ENCODE data around the gene ADAM15. TPM values are rescaled to one million over a fixed set of nuclear protein-coding genes. Genes with fewer than 3 reads are reported as not detected.

The ADAM15 gene
- total and polyA plus RNA-seq, 9 donors, result 17.0 to 149 (median 61.7) TPM

DNA sequence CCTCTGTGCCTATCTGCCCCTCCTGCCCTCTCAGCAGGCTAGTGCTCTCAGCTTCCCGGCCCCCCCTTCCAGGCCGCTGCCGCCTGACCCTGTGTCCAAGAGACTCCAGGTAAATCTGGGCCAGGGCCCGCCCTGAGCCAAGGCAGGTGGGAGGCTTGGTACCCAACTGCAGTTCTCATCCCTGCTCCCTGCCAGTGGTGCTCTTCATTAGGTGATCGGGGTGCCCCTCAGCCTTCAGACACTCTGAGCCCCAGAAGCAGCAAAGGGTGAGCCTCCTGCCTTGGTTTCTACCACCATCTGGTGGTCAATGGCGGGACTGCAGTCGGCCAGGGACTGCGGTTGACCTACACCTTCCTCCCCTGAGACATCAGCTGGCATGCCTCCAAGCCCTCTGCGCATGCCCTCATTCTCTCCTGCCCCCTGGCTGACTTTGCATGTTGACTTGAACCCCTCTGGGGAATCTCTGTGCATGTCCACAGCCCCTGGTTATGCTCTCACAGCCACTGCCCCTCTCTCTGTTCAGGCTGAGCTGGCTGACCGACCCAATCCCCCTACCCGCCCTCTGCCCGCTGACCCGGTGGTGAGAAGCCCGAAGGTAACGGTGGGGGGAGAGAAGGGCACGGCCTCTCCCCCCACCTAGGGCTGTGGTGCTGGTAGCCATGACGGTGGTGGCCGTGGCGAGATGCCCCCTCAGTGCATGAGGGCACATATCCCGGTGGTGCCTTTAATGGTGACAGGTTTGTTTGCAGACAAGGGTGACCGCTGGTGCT is 10.4 kb downstream of the ADAM15 start:
- DNase-seq, result peak; percentile 81 to 92 (median 90)
- H3K4me3 ChIP-seq, result no peak overlapping the region
- no peaks in the 10 kb centered on the region for H3K9me3 ChIP-seq
- intact Hi-C loops (cut with DNase I), result loop anchor here in 3 of 4 donors (2.0 to 10.0 kb wide), 3 partner anchors 21 to 277 kb away; partner anchors contain the start of gene PBXIP1 (in 2 of the 3)
- no peaks in the 10 kb centered on the region for H3K27me3 ChIP-seq
- no peaks in the 10 kb centered on the region for H3K36me3 ChIP-seq
- H3K4me1 ChIP-seq (ENCODE audit: insufficient read depth), result peaks cover 7% of the 10 kb centered on the region
- H3K27ac ChIP-seq, result no peak overlapping the region
- 26 to 30% (median 27%) methylated on average over 21 of the region's 21 CpGs for WGBS, 3 donors
- no peak for TF ChIP-seq POLR2A (IDR thresholded peaks at IDR 0.05)
- TF ChIP-seq, protein P1, sequence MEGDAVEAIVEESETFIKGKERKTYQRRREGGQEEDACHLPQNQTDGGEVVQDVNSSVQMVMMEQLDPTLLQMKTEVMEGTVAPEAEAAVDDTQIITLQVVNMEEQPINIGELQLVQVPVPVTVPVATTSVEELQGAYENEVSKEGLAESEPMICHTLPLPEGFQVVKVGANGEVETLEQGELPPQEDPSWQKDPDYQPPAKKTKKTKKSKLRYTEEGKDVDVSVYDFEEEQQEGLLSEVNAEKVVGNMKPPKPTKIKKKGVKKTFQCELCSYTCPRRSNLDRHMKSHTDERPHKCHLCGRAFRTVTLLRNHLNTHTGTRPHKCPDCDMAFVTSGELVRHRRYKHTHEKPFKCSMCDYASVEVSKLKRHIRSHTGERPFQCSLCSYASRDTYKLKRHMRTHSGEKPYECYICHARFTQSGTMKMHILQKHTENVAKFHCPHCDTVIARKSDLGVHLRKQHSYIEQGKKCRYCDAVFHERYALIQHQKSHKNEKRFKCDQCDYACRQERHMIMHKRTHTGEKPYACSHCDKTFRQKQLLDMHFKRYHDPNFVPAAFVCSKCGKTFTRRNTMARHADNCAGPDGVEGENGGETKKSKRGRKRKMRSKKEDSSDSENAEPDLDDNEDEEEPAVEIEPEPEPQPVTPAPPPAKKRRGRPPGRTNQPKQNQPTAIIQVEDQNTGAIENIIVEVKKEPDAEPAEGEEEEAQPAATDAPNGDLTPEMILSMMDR (IDR thresholded peaks at IDR 0.05), result peak; percentile 96 to 97 (median 97)

DNA sequence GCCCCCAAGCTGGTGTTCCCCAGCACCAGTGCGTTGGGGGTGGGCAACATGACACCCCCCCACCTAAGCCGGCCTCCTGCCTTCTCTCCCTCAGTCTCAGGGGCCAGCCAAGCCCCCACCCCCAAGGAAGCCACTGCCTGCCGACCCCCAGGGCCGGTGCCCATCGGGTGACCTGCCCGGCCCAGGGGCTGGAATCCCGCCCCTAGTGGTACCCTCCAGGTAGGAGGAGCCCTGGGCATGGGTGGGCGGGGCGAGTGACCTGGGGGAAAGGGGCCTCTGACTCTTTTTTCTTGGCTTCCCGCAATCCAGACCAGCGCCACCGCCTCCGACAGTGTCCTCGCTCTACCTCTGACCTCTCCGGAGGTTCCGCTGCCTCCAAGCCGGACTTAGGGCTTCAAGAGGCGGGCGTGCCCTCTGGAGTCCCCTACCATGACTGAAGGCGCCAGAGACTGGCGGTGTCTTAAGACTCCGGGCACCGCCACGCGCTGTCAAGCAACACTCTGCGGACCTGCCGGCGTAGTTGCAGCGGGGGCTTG is 11.1 kb downstream of the ADAM15 start:
- intact Hi-C loops (cut with DNase I), result loop anchor here in 3 of 4 donors (5.0 to 10.0 kb wide), 2 partner anchors 105 to 277 kb away; partner anchors contain the start of gene PBXIP1 (in 2 of the 3)
- no peaks in the 10 kb centered on the region for H3K27me3 ChIP-seq
- DNase-seq, result peak; percentile 23 to 59 (median 46)
- no peak overlapping the region for H3K4me3 ChIP-seq
- no peaks in the 10 kb centered on the region for H3K36me3 ChIP-seq
- no peaks in the 10 kb centered on the region for H3K9me3 ChIP-seq
- no peak overlapping the region for H3K27ac ChIP-seq
- peaks cover 7% of the 10 kb centered on the region for H3K4me1 ChIP-seq (ENCODE audit: insufficient read depth)
- 34 to 41% (median 35%) methylated on average over 26 to 29 of the region's 29 CpGs for WGBS, 3 donors
- no peak for TF ChIP-seq EP300 (IDR thresholded peaks at IDR 0.05)
- TF ChIP-seq POLR2A (IDR thresholded peaks at IDR 0.05), result no peak
- TF ChIP-seq, protein P1 (IDR thresholded peaks at IDR 0.05), result no peak

DNA sequence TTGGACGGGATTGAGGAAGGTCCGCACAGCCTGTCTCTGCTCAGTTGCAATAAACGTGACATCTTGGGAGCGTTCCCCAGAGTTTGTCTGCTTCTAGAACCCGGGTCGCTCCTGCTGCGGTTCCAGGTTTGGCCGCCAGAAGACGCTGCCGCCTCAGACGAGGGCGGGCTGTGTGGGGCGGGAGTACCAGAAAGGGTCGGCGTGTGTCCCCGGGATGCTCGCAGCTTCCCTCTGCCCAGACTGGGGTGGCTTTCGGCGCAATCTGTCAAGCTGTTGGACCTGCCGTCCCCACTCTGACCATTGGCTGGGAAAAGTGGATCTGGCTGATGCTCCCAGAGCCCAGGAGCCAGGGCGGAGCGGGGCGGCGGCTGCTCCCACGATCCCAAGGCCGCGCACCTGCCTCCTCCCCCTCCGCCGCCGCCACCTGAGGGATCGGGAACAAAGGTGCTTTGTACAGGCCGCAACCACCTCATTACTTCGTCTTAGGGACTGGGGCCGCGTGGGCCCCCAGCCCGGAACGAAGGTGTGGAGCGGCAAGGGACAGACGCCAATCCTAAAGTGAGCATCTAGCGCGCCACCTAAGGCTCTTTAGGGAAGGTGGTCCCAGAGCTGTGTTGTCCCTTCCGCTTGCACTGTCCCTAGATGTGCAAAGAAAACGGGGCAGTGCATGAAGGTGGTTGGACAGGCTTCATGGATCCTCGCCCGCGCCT is 11.7 kb downstream of the ADAM15 start:
- intact Hi-C loops (cut with DNase I), result loop anchor here in 3 of 4 donors (5.0 to 10.0 kb wide), 2 partner anchors 106 to 278 kb away; partner anchors contain the start of gene PBXIP1 (in 2 of the 3)
- Histone ChIP-seq H3K9me3 (no peaks in the 10 kb centered on the region), H3K36me3 (no peaks in the 10 kb centered on the region), H3K4me3 (peak overlapping the region; percentile 75), H3K27me3 (no peaks in the 10 kb centered on the region), H3K27ac (peak overlapping the region; percentile 71 to 81), H3K4me1 (ENCODE audit: insufficient read depth) (peaks cover 7% of the 10 kb centered on the region)
- peak in 4 of 5 donors; percentile 52 to 74 (median 68) for DNase-seq
- TF ChIP-seq POLR2A (IDR thresholded peaks at IDR 0.05), result no peak
- TF ChIP-seq, protein P1 (IDR thresholded peaks at IDR 0.05), result peak; percentile 32 to 60 (median 50)
- 4 to 8% (median 8%) methylated on average over 45 to 46 of the region's 46 CpGs for WGBS, 3 donors

GRCh38 chr1:155063550-155064110 is 12.5 kb downstream of the ADAM15 start, which contains the start of gene EFNA4:
Gene EFNA4, plus strand, starts transcription at chr1:155063740. Its CDS starts 84 bp downstream, at chr1:155063824.
- Histone ChIP-seq H3K27me3 (no peaks in the 10 kb centered on the region), H3K36me3 (no peaks in the 10 kb centered on the region), H3K4me1 (ENCODE audit: insufficient read depth) (peaks cover 7% of the 10 kb centered on the region), H3K9me3 (no peaks in the 10 kb centered on the region), H3K27ac (peak within 1 kb of the TSS; percentile 71 to 81), H3K4me3 (peak within 1 kb of the TSS; percentile 75)
- intact Hi-C loops (cut with DNase I), result loop anchor here in 3 of 4 donors (5.0 to 10.0 kb wide), 2 partner anchors 106 to 279 kb away; partner anchors contain the start of gene PBXIP1 (in 2 of the 3)
- WGBS, 3 donors, result 0 to 1% (median 0%) methylated on average over 29 to 57 of the region's 57 CpGs
- TF ChIP-seq EP300 (IDR thresholded peaks at IDR 0.05) (no peak), POLR2A (IDR thresholded peaks at IDR 0.05) (peak; percentile 45)
- TF ChIP-seq, protein P1 (IDR thresholded peaks at IDR 0.05), result no peak
- DNase-seq, result peak; percentile 83 to 88 (median 86)
